K562 (cell line): ENCODE measurements around the gene CNPY4. TPM values are rescaled to one million over a fixed set of nuclear protein-coding genes. Genes with fewer than 3 reads are reported as not detected.
A peak's percentile ranks its signal among the peaks of the same experiment; 100 is the strongest.

Experiments
- ATAC-seq: fragments of 200-7000 bp; cut with Tn5 transposase; 3 replicates; pipeline ENCODE4 v1.9.1; 2020; ENCODE audit warnings: moderate library complexity
- BruUV-seq: library from RNA; stranded (reverse); fragments of 400-500 nt; replicated peaks from 2 replicates; lab custom pipeline; 2021; lab: Mats Ljungman, UMichigan
- CTCF ChIA-PET: fragments of 300-600 bp; formaldehyde crosslinking; extraction: SDS; loops from one replicate; lab custom pipeline; 2021; ENCODE audit warnings: low intra/inter-chr PET ratio; lab: Yijun Ruan, JAX
- POLR2A ChIA-PET: fragments of 300-600, 350-650 bp; sonication (Branson Sonifier 250); formaldehyde crosslinking; extraction: SDS; loops from one replicate; lab custom pipeline; 2021; ENCODE audit warnings: antibody characterized with exemption, inconsistent platforms; lab: Yijun Ruan, JAX
- DNase-seq, 4 experiments: peaks; one replicate each; pipeline versions ENCODE4 v3.0.0 to v3.0.0-alpha.2; 2011 to 2018; ENCODE audit warnings: low spot score in 3 of 4, mixed read lengths in 3 of 4; ENCODE audit errors: extremely low read depth in 1 of 4
- FAIRE-seq: peaks from 2 replicates; lab custom pipeline; 2011; peaks lifted over from hg19 to GRCh38; lab: Jason Lieb, UNC
- H2AFZ ChIP-seq: 2 replicates; pipeline ENCODE4 v1.6.0; 2011; ENCODE audit warnings: low read depth, low read length, control low read depth, inconsistent platforms
- H3K27ac ChIP-seq: fragments of 200-600 bp; 3 replicates; pipeline ENCODE4 v1.8.0; 2011; ENCODE audit warnings: low read depth, mild to moderate bottlenecking, control low read depth, inconsistent platforms, low read length, moderate library complexity, mixed read lengths; ENCODE audit errors: extremely low read depth
- H3K27me3 ChIP-seq, 2 experiments: fragments of 300-600 bp in 1 of 2; 2 replicates in 1 of 2; 3 replicates in 1 of 2; pipeline versions ENCODE4 v1.6.0 to v1.8.0; 2011; ENCODE audit warnings: inconsistent platforms in 2 of 2, low read length in 2 of 2, mild to moderate bottlenecking in 1 of 2, mixed read lengths in 1 of 2, moderate library complexity in 1 of 2; ENCODE audit not compliant: control insufficient read depth in 2 of 2, insufficient read depth in 2 of 2
- H3K36me3 ChIP-seq: fragments of 300-600 bp; 3 replicates; pipeline ENCODE4 v1.8.0; 2011; ENCODE audit warnings: mild to moderate bottlenecking, low read length, inconsistent platforms; ENCODE audit not compliant: control insufficient read depth, insufficient read depth
- H3K4me1 ChIP-seq, 2 experiments: fragments of 200-600 bp in 1 of 2; replicated peaks in 1 of 2; 2 replicates in 1 of 2; 3 replicates in 1 of 2; pipeline versions ENCODE4 v1.5.1 to v1.8.0; 2011; ENCODE audit warnings: inconsistent platforms in 2 of 2, low read length in 2 of 2, mild to moderate bottlenecking in 1 of 2, mixed read lengths in 1 of 2, moderate library complexity in 1 of 2; ENCODE audit not compliant: control insufficient read depth in 2 of 2, insufficient read depth in 2 of 2
- H3K4me2 ChIP-seq: 2 replicates; pipeline ENCODE4 v1.6.1; 2011; ENCODE audit warnings: low read length, control low read depth, inconsistent platforms, mixed read lengths; ENCODE audit not compliant: insufficient read depth
- H3K4me3 ChIP-seq: fragments of 200-600 bp; sonication (generic), shearing (Covaris generic); 2 replicates; pipeline ENCODE4 v1.5.1; 2016; ENCODE audit warnings: control low read depth, inconsistent platforms
- H3K79me2 ChIP-seq: fragments of 200-600 bp; 3 replicates; pipeline ENCODE4 v1.8.0; 2011; ENCODE audit warnings: low read length, inconsistent platforms; ENCODE audit not compliant: control insufficient read depth, insufficient read depth
- H3K9ac ChIP-seq, 2 experiments: 2 replicates each; pipeline versions ENCODE4 v1.6.0 to v1.6.1; 2011; ENCODE audit warnings: low read depth in 2 of 2, low read length in 2 of 2, control low read depth in 1 of 2, inconsistent platforms in 1 of 2, mild to moderate bottlenecking in 1 of 2, mixed read lengths in 1 of 2; ENCODE audit not compliant: insufficient read depth in 1 of 2
- H3K9me1 ChIP-seq: one replicate; pipeline ENCODE4 v1.6.0; 2011; ENCODE audit warnings: inconsistent platforms, mild to moderate bottlenecking, low read length, moderate library complexity; ENCODE audit not compliant: control insufficient read depth, insufficient read depth
- H3K9me3 ChIP-seq: replicated peaks from 2 replicates; pipeline ENCODE4 v1.5.1; 2011; ENCODE audit warnings: low read depth, low read length, inconsistent platforms; ENCODE audit not compliant: control insufficient read depth, insufficient read depth
- H4K20me1 ChIP-seq: replicated peaks from 2 replicates; pipeline ENCODE4 v1.6.1; 2011; ENCODE audit warnings: low read length, inconsistent platforms, mixed read lengths; ENCODE audit not compliant: control insufficient read depth, insufficient read depth
- CBX8 ChIP-seq: fragments of 200-600 bp; sonication (generic); IDR thresholded peaks from 2 replicates; pipeline ENCODE4 v1.6.1; 2012; ENCODE audit warnings: borderline replicate concordance, mixed run types, low read depth, mild to moderate bottlenecking, moderate library complexity, mixed read lengths, low read length, control low read depth, inconsistent platforms; ENCODE audit not compliant: poor library complexity, severe bottlenecking; ENCODE audit errors: extremely low read depth
- GABPB1 ChIP-seq: sonication (generic); formaldehyde crosslinking; IDR thresholded peaks from 2 replicates; pipeline ENCODE4 v1.8.0; 2022; ENCODE audit warnings: mild to moderate bottlenecking, missing genetic modification reagents
- POLR2AphosphoS2 ChIP-seq: IDR thresholded peaks from 2 replicates; pipeline ENCODE4 v1.6.1; 2012; ENCODE audit warnings: low read length, improper control_type of control experiment
- ZNF707 ChIP-seq: fragments of 250-450 bp; sonication (Bioruptor Pico); conservative IDR thresholded peaks from 2 replicates; pipeline ENCODE4 v1.8.0; 2022; ENCODE audit warnings: inconsistent platforms, mild to moderate bottlenecking, moderate library complexity
- WGBS: fragments of 100-300 bp; shearing (Covaris generic); methylation state at CpG from one replicate; pipeline ENCODE4 v1.1.6; 2016; ENCODE audit warnings: low coverage, mixed read lengths; ENCODE audit not compliant: insufficient coverage; ENCODE audit errors: missing lambda C conversion rate; 5-methylcytosine and 5-hydroxymethylcytosine counted together
- in situ Hi-C: fragments of 300-500 bp; cut with MboI; formaldehyde crosslinking; loops from 4 replicates; pipeline ENCODE4 v1.15.0; 2018; ENCODE audit warnings: inconsistent platforms, mixed read lengths
- intact Hi-C: fragments of 100-400 bp; cut with micrococcal nuclease; formaldehyde crosslinking; loops from 2 replicates; pipeline ENCODE4 v1.14.2; 2022
- polyA plus RNA-seq, 8 experiments: library from polyadenylated mRNA; depleted of rRNA in 4 of 8; stranded (reverse) in 5 of 8; unstranded in 3 of 8; fragments of >200 nt; fragmentation: Nextera tagmentation in 2 of 8; fragmentation: Illumina TruSeq in 1 of 8; extraction: Ambion mirVana in 2 of 8; extraction: Trizol in 1 of 8; gene quantifications; 2 replicates each; pipeline versions ENCODE4 v1.2.1 to v1.2.3, GENCODE V29; 2011 to 2014; ENCODE audit warnings: inconsistent platforms in 1 of 8, missing spikeins in 1 of 8
- total RNA-seq, 7 experiments: library from RNA; depleted of rRNA in 6 of 7; stranded (reverse); fragments of >200 nt in 6 of 7; fragmentation: Illumina TruSeq in 2 of 7; extraction: Trizol in 2 of 7; gene quantifications; 2 replicates each; pipeline versions ENCODE4 v1.2.1 to v1.2.3, GENCODE V29; 2011 to 2021; ENCODE audit warnings: low replicate concordance in 1 of 7
- TF ChIP-seq, protein P1 (sequence below), 2 experiments: fragments of 450-650 bp; formaldehyde crosslinking in 1 of 2; IDR thresholded peaks; 2 replicates each; pipeline versions ENCODE4 v1.4.0 to v1.6.1; 2014 to 2020; ENCODE audit warnings: mild to moderate bottlenecking in 2 of 2, borderline replicate concordance in 1 of 2, low read depth in 1 of 2

CNPY4 gene
- total and polyA plus RNA-seq, 9 of the 15 experiments (the other 6 are each of a cell fraction or from before 2014, with no cell fraction given): 1.9 to 11.2 (median 7.0) TPM

DNA sequence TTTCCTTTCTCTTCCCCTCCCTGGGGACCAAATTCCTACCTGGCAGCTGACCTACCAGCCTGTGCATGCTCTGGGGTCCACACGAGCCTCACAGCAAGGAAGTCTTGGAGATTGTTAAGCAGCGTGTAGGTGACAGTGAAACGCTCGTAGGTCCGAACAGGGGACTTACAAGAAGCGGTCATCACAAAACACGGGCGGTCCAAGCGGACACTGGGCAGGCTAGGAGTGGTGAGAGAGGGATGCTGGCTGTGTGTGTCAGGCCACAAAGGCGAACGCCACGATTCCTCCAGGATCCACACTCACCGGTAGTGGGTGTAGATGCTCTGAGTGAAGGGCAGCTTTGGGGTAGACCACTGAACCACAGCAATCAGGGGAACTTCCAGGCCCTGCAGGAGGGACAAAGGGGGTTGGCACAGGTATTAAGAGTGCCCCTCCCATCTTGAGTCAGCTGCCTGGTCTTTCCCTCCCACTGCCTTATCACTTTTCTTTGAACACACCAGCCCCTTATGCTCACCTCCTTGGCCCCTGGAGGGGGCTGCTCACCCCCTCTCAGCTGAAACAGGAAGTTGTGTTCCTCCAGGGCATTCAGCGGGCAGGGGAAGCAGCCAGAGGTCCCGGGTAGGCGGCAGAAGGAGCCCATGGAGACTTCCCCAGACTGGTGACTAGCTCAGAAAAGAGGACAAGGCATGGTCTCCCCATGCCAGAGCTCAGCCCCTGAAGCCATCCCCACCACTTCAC lies 37.1 kb downstream of the CNPY4 start (continued):
- TF ChIP-seq ZNF707 (CRISPR knock-in tag): no peak
- TF ChIP-seq POLR2AphosphoS2: 0 out of 2 replicates have a peak, but pooled peaks have one; percentile 34
- 0 out of 2 replicates have a peak, but pooled peaks have one; percentile 12 for TF ChIP-seq GABPB1 (CRISPR knock-in tag)

DNA sequence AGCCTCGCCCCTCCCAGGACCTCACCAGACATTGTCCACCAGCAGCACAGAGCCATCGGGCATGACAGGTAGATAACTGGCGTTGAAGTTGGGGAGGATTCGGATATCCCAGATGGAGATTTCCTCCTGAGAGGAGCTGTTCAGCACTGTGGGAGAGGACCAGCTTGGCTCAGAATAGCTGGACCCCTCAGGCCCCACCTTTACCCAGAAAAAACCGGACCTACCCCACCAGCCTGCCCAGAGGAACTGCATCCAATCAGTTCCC lies 37.6 kb downstream of the CNPY4 start:
- Histone ChIP-seq H3K4me3 (peak overlapping the region; percentile 99; the same call in 1 of the 2 replicates), H3K4me1 (peaks cover 36 to 77% of the 10 kb centered on the region in 2 experiments), H4K20me1 (peaks cover 10% of the 10 kb centered on the region), H3K36me3 (peaks cover 51% of the 10 kb centered on the region), H3K79me2 (peaks cover 30% of the 10 kb centered on the region), H3K9me3 (no peaks in the 10 kb centered on the region), H3K9me1 (no peaks in the 10 kb centered on the region), H3K4me2 (peak overlapping the region; percentile 89), H3K9ac (peak overlapping the region; percentile 90 to 98), H2AFZ (no peak overlapping the region), H3K27ac (peak overlapping the region; percentile 91), H3K27me3 (no peaks in the 10 kb centered on the region)
- no peak for TF ChIP-seq CBX8
- TF ChIP-seq, protein P1, sequence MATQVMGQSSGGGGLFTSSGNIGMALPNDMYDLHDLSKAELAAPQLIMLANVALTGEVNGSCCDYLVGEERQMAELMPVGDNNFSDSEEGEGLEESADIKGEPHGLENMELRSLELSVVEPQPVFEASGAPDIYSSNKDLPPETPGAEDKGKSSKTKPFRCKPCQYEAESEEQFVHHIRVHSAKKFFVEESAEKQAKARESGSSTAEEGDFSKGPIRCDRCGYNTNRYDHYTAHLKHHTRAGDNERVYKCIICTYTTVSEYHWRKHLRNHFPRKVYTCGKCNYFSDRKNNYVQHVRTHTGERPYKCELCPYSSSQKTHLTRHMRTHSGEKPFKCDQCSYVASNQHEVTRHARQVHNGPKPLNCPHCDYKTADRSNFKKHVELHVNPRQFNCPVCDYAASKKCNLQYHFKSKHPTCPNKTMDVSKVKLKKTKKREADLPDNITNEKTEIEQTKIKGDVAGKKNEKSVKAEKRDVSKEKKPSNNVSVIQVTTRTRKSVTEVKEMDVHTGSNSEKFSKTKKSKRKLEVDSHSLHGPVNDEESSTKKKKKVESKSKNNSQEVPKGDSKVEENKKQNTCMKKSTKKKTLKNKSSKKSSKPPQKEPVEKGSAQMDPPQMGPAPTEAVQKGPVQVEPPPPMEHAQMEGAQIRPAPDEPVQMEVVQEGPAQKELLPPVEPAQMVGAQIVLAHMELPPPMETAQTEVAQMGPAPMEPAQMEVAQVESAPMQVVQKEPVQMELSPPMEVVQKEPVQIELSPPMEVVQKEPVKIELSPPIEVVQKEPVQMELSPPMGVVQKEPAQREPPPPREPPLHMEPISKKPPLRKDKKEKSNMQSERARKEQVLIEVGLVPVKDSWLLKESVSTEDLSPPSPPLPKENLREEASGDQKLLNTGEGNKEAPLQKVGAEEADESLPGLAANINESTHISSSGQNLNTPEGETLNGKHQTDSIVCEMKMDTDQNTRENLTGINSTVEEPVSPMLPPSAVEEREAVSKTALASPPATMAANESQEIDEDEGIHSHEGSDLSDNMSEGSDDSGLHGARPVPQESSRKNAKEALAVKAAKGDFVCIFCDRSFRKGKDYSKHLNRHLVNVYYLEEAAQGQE (IDR thresholded peaks at IDR 0.05; ENCODE audit: borderline replicate concordance): peak; percentile 41; the same call in 1 of the 2 replicates
- TF ChIP-seq, protein P1 (CRISPR knock-in tag; IDR thresholded peaks at IDR 0.05; ENCODE audit: low read depth): no peak
- DNase-seq (no peak), ATAC-seq (no peak), FAIRE-seq (no peak)
- in situ Hi-C loops (no loop called here), intact Hi-C loops (loop anchor here (5.0 kb wide), 1 partner anchor 115 kb away; no protein-coding TSS in a partner anchor)
- ChIA-PET POLR2A (interaction anchor here (0.7 to 2.1 kb wide), 7 partner anchors 10 to 45 kb away, joined by 3 to 8 read pairs (median 3); partner anchors contain the start of gene GAL3ST4), CTCF (interaction anchor here (1.1 kb wide), 1 partner anchor 59 kb away, joined by 3 read pairs; no protein-coding TSS in a partner anchor)
- BruUV-seq: no TSS peak
- WGBS: 19% methylated on average over 5 of the region's 5 CpGs
